ENCODE data around the gene HOXA6. TPM values are rescaled to one million over a fixed set of nuclear protein-coding genes. Genes with fewer than 3 reads are reported as not detected.

Gene HOXA6
- total RNA-seq, 2 experiments from 2014 or later = 4.1 to 12.0 TPM

GRCh38 chr7:27172823-27173510 lies 25.4 kb upstream of the HOXA6 start:
- ChIA-PET POLR2A (no interaction called here), CTCF (ENCODE audit: unreplicated experiment) (no interaction called here)
- Histone ChIP-seq H3K4me2 (ENCODE audit: low read length) (peak overlapping the region; percentile 42; the same call in 1 of the 2 replicates), H3K4me1 (ENCODE audit: insufficient read depth, low read length, poor library complexity, severe bottlenecking) (no peaks in the 10 kb centered on the region), H3K27ac (ENCODE audit: low read depth, low read length, poor library complexity, severe bottlenecking) (no peak overlapping the region), H3K4me3 (ENCODE audit: low read depth, low read length, poor library complexity, severe bottlenecking) (no peak overlapping the region), H3K79me2 (ENCODE audit: insufficient read depth, low read depth, low read length) (no peaks in the 10 kb centered on the region), H3K9me3 (ENCODE audit: low read length) (no peaks in the 10 kb centered on the region), H2AFZ (ENCODE audit: low read length) (no peak overlapping the region), H4K20me1 (ENCODE audit: insufficient read depth, low read length) (no peaks in the 10 kb centered on the region), H3K36me3 (ENCODE audit: insufficient read depth, low read length) (no peaks in the 10 kb centered on the region), H3K9me2 (ENCODE audit: insufficient read depth, low read length) (no peaks in the 10 kb centered on the region)
- TF ChIP-seq CTCF (conservative IDR thresholded peaks at IDR 0.05; ENCODE audit: low read length) (no peak), EZH2phosphoT487 (IDR thresholded peaks at IDR 0.05; ENCODE audit: borderline replicate concordance, low read depth, low read length) (no peak)
- intact Hi-C loops (cut with micrococcal nuclease; ENCODE audit: unreplicated experiment) = no loop called here
- BruUV-seq (replicated peaks) = no TSS peak
- no peak for DNase-seq (ENCODE audit: low spot score)

- intact Hi-C loops (cut with micrococcal nuclease; ENCODE audit: unreplicated experiment) = no loop called here
- no peaks in the 10 kb centered on the region for H3K4me1 ChIP-seq (ENCODE audit: insufficient read depth, low read length, poor library complexity, severe bottlenecking)
Observed at GRCh38 chr7:27172315-27172774, 24.8 kb upstream of the HOXA6 start.

More at GRCh38 chr7:27172315-27172774, 24.8 kb upstream of the HOXA6 start:
- Histone ChIP-seq H3K9me3 (ENCODE audit: low read length) (no peaks in the 10 kb centered on the region), H3K27ac (ENCODE audit: low read depth, low read length, poor library complexity, severe bottlenecking) (no peak overlapping the region), H3K79me2 (ENCODE audit: insufficient read depth, low read depth, low read length) (no peaks in the 10 kb centered on the region), H4K20me1 (ENCODE audit: insufficient read depth, low read length) (no peaks in the 10 kb centered on the region), H3K4me2 (ENCODE audit: low read length) (no peak overlapping the region), H3K9me2 (ENCODE audit: insufficient read depth, low read length) (no peaks in the 10 kb centered on the region), H3K4me3 (ENCODE audit: low read depth, low read length, poor library complexity, severe bottlenecking) (no peak overlapping the region), H2AFZ (ENCODE audit: low read length) (no peak overlapping the region), H3K36me3 (ENCODE audit: insufficient read depth, low read length) (no peaks in the 10 kb centered on the region)
- TF ChIP-seq CTCF (conservative IDR thresholded peaks at IDR 0.05; ENCODE audit: low read length) (no peak), EZH2phosphoT487 (IDR thresholded peaks at IDR 0.05; ENCODE audit: borderline replicate concordance, low read depth, low read length) (no peak)
- CTCF ChIA-PET (ENCODE audit: unreplicated experiment) = no interaction called here
- BruUV-seq (replicated peaks) = no TSS peak
- POLR2A ChIA-PET = no interaction called here
- DNase-seq (ENCODE audit: low spot score) = no peak
